Neural progenitor cell (in vitro differentiated cells): ENCODE results near the gene ANAPC1.

Experiments used
- EZH2phosphoT487 ChIP-seq: fragments of 200-600 bp; sonication (generic); IDR thresholded peaks from 2 replicates; pipeline ENCODE4 v1.6.1; 2017; ENCODE audit warnings: antibody characterized with exemption
- TF ChIP-seq, protein P1 (sequence below): fragments of 200-600 bp; sonication (generic); IDR thresholded peaks from 2 replicates; pipeline ENCODE4 v1.5.1; 2017; ENCODE audit warnings: antibody characterized with exemption, mild to moderate bottlenecking

DNA sequence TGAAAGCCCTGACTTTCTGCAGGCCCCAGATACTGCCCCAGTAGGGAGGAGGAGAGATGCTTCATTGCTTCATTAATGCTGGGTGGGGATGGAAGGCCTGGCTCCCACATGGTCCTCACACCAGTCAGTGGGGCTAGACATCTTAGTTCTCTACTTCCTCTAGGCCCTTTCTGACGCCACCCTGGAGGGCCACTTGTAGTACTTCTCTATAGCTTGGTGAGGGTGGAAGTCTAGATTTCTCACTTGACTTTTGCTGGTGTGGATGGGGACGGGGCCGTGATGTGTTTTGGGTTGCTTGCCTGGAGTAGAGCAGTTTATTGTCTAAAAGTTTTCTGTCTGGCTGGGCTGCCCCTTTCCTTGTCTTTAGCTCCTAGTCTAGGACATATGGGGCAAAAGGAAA, 33.1 kb upstream of the ANAPC1 start:
- TF ChIP-seq, protein P1, sequence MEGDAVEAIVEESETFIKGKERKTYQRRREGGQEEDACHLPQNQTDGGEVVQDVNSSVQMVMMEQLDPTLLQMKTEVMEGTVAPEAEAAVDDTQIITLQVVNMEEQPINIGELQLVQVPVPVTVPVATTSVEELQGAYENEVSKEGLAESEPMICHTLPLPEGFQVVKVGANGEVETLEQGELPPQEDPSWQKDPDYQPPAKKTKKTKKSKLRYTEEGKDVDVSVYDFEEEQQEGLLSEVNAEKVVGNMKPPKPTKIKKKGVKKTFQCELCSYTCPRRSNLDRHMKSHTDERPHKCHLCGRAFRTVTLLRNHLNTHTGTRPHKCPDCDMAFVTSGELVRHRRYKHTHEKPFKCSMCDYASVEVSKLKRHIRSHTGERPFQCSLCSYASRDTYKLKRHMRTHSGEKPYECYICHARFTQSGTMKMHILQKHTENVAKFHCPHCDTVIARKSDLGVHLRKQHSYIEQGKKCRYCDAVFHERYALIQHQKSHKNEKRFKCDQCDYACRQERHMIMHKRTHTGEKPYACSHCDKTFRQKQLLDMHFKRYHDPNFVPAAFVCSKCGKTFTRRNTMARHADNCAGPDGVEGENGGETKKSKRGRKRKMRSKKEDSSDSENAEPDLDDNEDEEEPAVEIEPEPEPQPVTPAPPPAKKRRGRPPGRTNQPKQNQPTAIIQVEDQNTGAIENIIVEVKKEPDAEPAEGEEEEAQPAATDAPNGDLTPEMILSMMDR: no peak
- no peak for TF ChIP-seq EZH2phosphoT487
